SIG-M5 (cell line): ENCODE measurements around the gene COQ8B.
"Not testable (repeated sequence)": the region's sequence is repeated elsewhere in the genome, so short reads cannot be mapped to it uniquely, and the experiment has no call there.

Experiments
- DNase-seq: peaks from one replicate; lab custom pipeline; 2025; lab: John Stamatoyannopoulos, UW

The COQ8B gene

GRCh38 chr19:40741527-40742390 is 25.1 kb upstream of the COQ8B start:
- DNase-seq, result no peak

GRCh38 chr19:40740747-40741146 is 24.1 kb upstream of the COQ8B start:
- no peak for DNase-seq

- no peak for DNase-seq
These were observed 23.4 kb upstream of the COQ8B start for GRCh38 chr19:40739871-40740703.

- DNase-seq, result no peak
These were observed 22.5 kb upstream of the COQ8B start for GRCh38 chr19:40739030-40739839.

GRCh38 chr19:40737102-40737644 is 20.5 kb upstream of the COQ8B start:
- no peak for DNase-seq

GRCh38 chr19:40736661-40737060 is 20.0 kb upstream of the COQ8B start:
- no peak for DNase-seq

- no peak for DNase-seq
These were observed 18.5 kb upstream of the COQ8B start for GRCh38 chr19:40735013-40735771.

GRCh38 chr19:40733149-40733548 is 16.5 kb upstream of the COQ8B start:
- DNase-seq, result no peak

- DNase-seq, result not testable (repeated sequence)
These were observed 15.6 kb upstream of the COQ8B start for GRCh38 chr19:40732304-40732703.

GRCh38 chr19:40730065-40730464 is 13.4 kb upstream of the COQ8B start:
- not testable (repeated sequence) for DNase-seq

GRCh38 chr19:40726279-40726678 is 9.6 kb upstream of the COQ8B start:
- no peak for DNase-seq

- DNase-seq, result no peak
These were observed 8.2 kb upstream of the COQ8B start for GRCh38 chr19:40724855-40725254.

GRCh38 chr19:40724315-40724714 is 7.6 kb upstream of the COQ8B start:
- no peak for DNase-seq

GRCh38 chr19:40723661-40724254 is 7.1 kb upstream of the COQ8B start:
- no peak for DNase-seq

GRCh38 chr19:40721936-40722661 is 5.4 kb upstream of the COQ8B start:
- DNase-seq, result no peak

GRCh38 chr19:40721140-40721486 is 4.4 kb upstream of the COQ8B start:
- no peak for DNase-seq

- no peak for DNase-seq
These were observed 2.8 kb upstream of the COQ8B start for GRCh38 chr19:40719414-40719894.

GRCh38 chr19:40718774-40719391 is 2.2 kb upstream of the COQ8B start:
- no peak for DNase-seq
